Measurements from ENCODE around the gene GEMIN5.

Gene GEMIN5

DNA sequence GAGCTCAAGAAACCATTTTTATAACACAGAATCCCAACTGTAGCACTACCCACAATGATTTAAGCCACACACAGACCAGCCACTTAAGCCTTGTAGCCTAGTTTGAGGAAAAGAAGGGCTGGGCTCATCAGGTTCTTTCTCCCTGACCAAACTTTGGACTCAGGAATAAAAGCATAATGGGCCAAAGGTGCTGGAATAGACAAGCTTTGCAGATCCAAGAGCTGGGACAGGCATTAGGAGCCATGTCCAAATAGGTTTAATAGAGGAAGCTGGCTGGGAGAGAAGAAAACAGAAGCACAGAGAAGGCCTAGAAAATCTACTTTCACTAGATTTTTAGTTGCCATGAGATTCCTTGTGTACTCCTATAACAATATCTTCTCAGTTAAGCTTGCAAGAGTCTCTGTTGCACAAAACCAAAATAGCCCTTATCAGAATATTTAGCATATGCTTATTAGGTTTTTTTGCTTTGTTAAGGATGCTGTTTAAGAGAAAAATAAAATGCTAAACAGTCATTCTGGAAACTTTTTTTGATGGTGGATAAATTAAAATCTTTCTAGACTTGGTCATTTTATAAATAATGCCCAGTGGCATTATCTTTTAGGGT is 41.3 kb downstream of the GEMIN5 start:
- H3K4me1 ChIP-seq (ENCODE audit: low read depth, poor library complexity, severe bottlenecking), result no peaks in the 10 kb centered on the region
- no peaks in the 10 kb centered on the region for H3K27me3 ChIP-seq (ENCODE audit: insufficient read depth, low read depth)
- no peaks in the 10 kb centered on the region for H4K20me1 ChIP-seq (ENCODE audit: insufficient read depth)
- no peak overlapping the region for H3K9ac ChIP-seq
- H2AFZ ChIP-seq (ENCODE audit: low read depth), result no peak overlapping the region
- no peaks in the 10 kb centered on the region; the same call in 1 of the 2 replicates for H3K36me3 ChIP-seq (ENCODE audit: insufficient read depth)
- no peak overlapping the region for H3K4me2 ChIP-seq
- no peak overlapping the region for H3K27ac ChIP-seq
- no peak overlapping the region for H3K4me3 ChIP-seq (IDR thresholded peaks at IDR 0.05; ENCODE audit: insufficient read depth, low read depth, low read length)
- no peaks in the 10 kb centered on the region for H3K79me2 ChIP-seq (ENCODE audit: insufficient read depth, low read depth)
- TF ChIP-seq, protein P1, sequence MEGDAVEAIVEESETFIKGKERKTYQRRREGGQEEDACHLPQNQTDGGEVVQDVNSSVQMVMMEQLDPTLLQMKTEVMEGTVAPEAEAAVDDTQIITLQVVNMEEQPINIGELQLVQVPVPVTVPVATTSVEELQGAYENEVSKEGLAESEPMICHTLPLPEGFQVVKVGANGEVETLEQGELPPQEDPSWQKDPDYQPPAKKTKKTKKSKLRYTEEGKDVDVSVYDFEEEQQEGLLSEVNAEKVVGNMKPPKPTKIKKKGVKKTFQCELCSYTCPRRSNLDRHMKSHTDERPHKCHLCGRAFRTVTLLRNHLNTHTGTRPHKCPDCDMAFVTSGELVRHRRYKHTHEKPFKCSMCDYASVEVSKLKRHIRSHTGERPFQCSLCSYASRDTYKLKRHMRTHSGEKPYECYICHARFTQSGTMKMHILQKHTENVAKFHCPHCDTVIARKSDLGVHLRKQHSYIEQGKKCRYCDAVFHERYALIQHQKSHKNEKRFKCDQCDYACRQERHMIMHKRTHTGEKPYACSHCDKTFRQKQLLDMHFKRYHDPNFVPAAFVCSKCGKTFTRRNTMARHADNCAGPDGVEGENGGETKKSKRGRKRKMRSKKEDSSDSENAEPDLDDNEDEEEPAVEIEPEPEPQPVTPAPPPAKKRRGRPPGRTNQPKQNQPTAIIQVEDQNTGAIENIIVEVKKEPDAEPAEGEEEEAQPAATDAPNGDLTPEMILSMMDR (conservative IDR thresholded peaks at IDR 0.05; ENCODE audit: low read depth, low read length), result no peak

DNA sequence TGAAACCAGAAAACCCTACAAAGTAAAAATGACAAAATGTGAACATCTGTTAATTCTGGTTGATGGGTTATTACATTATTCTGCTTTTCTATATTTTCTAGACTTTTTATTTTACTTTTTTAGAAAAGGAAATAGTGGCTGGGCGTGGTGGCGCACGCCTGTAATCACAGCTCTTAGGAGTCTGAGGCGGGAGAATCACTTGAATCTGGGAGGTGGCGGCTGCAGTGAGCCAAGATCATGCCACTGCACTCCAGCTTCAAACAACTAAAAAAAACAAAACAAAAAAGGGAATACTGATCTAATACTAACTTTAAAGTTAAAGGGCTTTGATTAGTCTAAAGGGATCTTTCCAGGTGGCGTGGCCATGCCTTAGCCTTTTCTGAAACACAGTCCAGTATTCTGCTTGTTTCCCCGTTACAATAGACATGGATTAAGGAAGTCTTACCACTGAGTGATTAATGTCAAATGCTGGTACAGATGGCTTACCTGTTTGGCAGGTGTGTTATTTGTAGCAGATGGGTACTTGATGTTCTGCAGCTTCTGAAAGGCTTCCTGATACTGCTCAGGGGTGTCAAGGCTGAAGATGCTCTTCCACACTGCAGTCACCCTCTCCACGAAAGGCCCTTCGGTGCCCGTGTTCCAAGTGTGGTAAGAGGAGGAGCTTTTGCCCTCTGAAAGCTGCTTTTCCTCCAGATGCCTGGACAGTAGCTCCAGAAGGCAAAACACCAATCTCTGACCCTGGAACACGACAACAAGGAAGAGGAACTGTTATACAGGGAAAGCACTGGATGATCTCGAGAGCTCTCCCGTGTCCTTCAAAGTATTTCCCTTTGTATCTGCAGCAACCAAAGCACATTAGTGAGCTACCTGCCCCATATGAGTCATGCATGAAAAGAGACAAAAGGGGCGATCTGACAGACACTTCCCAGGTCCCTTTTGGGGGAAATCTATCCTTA is 42.1 kb downstream of the GEMIN5 start:
- Histone ChIP-seq H2AFZ (ENCODE audit: low read depth) (no peak overlapping the region), H3K79me2 (ENCODE audit: insufficient read depth, low read depth) (no peaks in the 10 kb centered on the region), H3K4me2 (no peak overlapping the region), H3K27ac (no peak overlapping the region), H3K9ac (no peak overlapping the region), H3K4me3 (IDR thresholded peaks at IDR 0.05; ENCODE audit: insufficient read depth, low read depth, low read length) (no peak overlapping the region), H3K36me3 (ENCODE audit: insufficient read depth) (no peaks in the 10 kb centered on the region; the same call in 1 of the 2 replicates), H3K4me1 (ENCODE audit: low read depth, poor library complexity, severe bottlenecking) (no peaks in the 10 kb centered on the region), H3K27me3 (ENCODE audit: insufficient read depth, low read depth) (no peaks in the 10 kb centered on the region), H4K20me1 (ENCODE audit: insufficient read depth) (no peaks in the 10 kb centered on the region)
- TF ChIP-seq, protein P1 (conservative IDR thresholded peaks at IDR 0.05; ENCODE audit: low read depth, low read length), result no peak

DNA sequence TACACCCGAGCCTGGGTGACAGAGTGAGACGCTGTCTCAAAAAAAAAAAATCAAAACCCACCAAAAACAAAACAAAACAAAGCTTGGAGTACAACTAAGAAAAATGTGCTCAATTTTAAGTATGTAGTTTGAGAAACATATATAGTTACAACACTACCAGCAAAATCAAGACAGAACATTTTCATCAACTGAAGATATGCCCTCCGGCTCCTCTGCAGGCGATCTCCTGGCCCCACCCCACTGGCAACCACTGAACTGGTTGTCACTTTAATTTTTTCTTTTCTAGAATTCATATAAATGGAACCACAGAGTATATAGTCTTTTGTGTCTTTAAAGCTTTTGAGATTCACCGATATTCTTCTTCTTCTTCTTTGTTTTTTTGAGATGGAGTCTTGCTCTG is 44.6 kb downstream of the GEMIN5 start:
- Histone ChIP-seq H3K27me3 (ENCODE audit: insufficient read depth, low read depth) (no peaks in the 10 kb centered on the region), H4K20me1 (ENCODE audit: insufficient read depth) (no peaks in the 10 kb centered on the region), H3K27ac (no peak overlapping the region), H3K79me2 (ENCODE audit: insufficient read depth, low read depth) (no peaks in the 10 kb centered on the region), H3K36me3 (ENCODE audit: insufficient read depth) (no peaks in the 10 kb centered on the region; the same call in 1 of the 2 replicates), H2AFZ (ENCODE audit: low read depth) (no peak overlapping the region), H3K4me2 (no peak overlapping the region), H3K9ac (no peak overlapping the region), H3K4me1 (ENCODE audit: low read depth, poor library complexity, severe bottlenecking) (no peaks in the 10 kb centered on the region), H3K4me3 (IDR thresholded peaks at IDR 0.05; ENCODE audit: insufficient read depth, low read depth, low read length) (no peak overlapping the region)
- TF ChIP-seq, protein P1 (conservative IDR thresholded peaks at IDR 0.05; ENCODE audit: low read depth, low read length), result no peak

DNA sequence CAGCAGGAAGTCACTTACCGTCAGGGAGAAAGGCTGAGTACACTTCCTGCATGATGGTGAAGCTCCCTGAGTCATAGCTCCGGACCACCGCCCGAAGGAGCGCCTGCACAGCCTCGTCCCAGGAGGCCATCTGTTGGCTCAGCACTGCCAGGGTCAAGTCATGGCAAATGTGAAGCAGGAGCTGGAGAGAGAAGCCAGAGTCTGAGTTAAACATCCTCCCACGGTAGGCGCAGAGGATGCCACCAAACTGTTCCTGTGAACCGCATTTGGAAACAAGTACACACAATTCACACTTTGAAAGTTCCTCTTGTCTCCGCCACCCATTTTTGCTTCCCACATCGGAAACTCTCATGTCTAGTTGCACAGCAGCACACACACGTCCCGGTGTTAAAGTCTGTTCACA is 45.6 kb downstream of the GEMIN5 start:
- Histone ChIP-seq H3K79me2 (ENCODE audit: insufficient read depth, low read depth) (no peaks in the 10 kb centered on the region), H3K4me2 (no peak overlapping the region), H4K20me1 (ENCODE audit: insufficient read depth) (no peaks in the 10 kb centered on the region), H3K27me3 (ENCODE audit: insufficient read depth, low read depth) (no peaks in the 10 kb centered on the region), H3K27ac (no peak overlapping the region), H3K4me3 (IDR thresholded peaks at IDR 0.05; ENCODE audit: insufficient read depth, low read depth, low read length) (no peak overlapping the region), H3K9ac (no peak overlapping the region), H3K4me1 (ENCODE audit: low read depth, poor library complexity, severe bottlenecking) (no peaks in the 10 kb centered on the region), H2AFZ (ENCODE audit: low read depth) (no peak overlapping the region), H3K36me3 (ENCODE audit: insufficient read depth) (no peaks in the 10 kb centered on the region; the same call in 1 of the 2 replicates)
- TF ChIP-seq, protein P1 (conservative IDR thresholded peaks at IDR 0.05; ENCODE audit: low read depth, low read length), result no peak

Measured in KMS-11 (cell line).